Osteoblast (primary cell): Measurements from ENCODE around the gene RPS13. TPM values are rescaled to one million over a fixed set of nuclear protein-coding genes. Genes with fewer than 3 reads are reported as not detected.
"Not testable (repeated sequence)": the region's sequence is repeated elsewhere in the genome, so short reads cannot be mapped to it uniquely, and the experiment has no call there.

ENCODE experiments used
- DNase-seq: peaks from one replicate; pipeline ENCODE4 v3.0.0; 2011; ENCODE audit warnings: low spot score, mixed read lengths; ENCODE audit not compliant: insufficient read length; ENCODE audit errors: missing footprints
- H2AFZ ChIP-seq: 2 replicates; pipeline ENCODE4 v1.6.0; 2011; ENCODE audit warnings: mild to moderate bottlenecking, low read length
- H3K27ac ChIP-seq: 2 replicates; pipeline ENCODE4 v1.5.1; 2011; ENCODE audit warnings: mild to moderate bottlenecking, low read depth, low read length, moderate library complexity
- H3K27me3 ChIP-seq: 2 replicates; pipeline ENCODE4 v1.6.0; 2012; ENCODE audit warnings: mild to moderate bottlenecking, control low read depth, inconsistent platforms, low read length, moderate library complexity; ENCODE audit not compliant: insufficient read depth
- H3K36me3 ChIP-seq: 2 replicates; pipeline ENCODE4 v1.5.1; 2011; ENCODE audit warnings: mild to moderate bottlenecking, low read length, control low read depth, moderate library complexity; ENCODE audit not compliant: insufficient read depth
- H3K4me1 ChIP-seq: 2 replicates; pipeline ENCODE4 v1.5.1; 2011; ENCODE audit warnings: mild to moderate bottlenecking, low read length, control low read depth, moderate library complexity; ENCODE audit not compliant: insufficient read depth
- H3K4me2 ChIP-seq: 2 replicates; pipeline ENCODE4 v1.6.0; 2011; ENCODE audit warnings: mild to moderate bottlenecking, low read length; ENCODE audit not compliant: insufficient read depth
- H3K4me3 ChIP-seq: fragments of 200-600 bp; sonication (generic); 3 replicates; pipeline ENCODE4 v1.5.1; 2012; ENCODE audit warnings: mild to moderate bottlenecking, low read length, inconsistent platforms; ENCODE audit not compliant: insufficient read depth
- H3K79me2 ChIP-seq: 2 replicates; pipeline ENCODE4 v1.6.0; 2012; ENCODE audit warnings: mild to moderate bottlenecking, low read length, control low read depth, inconsistent platforms; ENCODE audit not compliant: insufficient read depth
- H3K9me3 ChIP-seq: 2 replicates; pipeline ENCODE4 v1.5.1; 2011; ENCODE audit warnings: low read depth, low read length, control low read depth
- H4K20me1 ChIP-seq: 2 replicates; pipeline ENCODE4 v1.6.0; 2012; ENCODE audit warnings: mild to moderate bottlenecking, low read length, control low read depth; ENCODE audit not compliant: insufficient read depth
- CTCF ChIP-seq: IDR thresholded peaks from 2 replicates; pipeline ENCODE4 v1.5.1; 2011; ENCODE audit warnings: mild to moderate bottlenecking, low read depth, low read length, moderate library complexity; ENCODE audit errors: extremely low read depth
- total RNA-seq: library from RNA; depleted of rRNA; stranded (reverse); fragments of >200 nt; gene quantifications from 2 replicates; pipeline ENCODE4 v1.2.3, GENCODE V29; 2012

The RPS13 gene
- total RNA-seq, 1 donor, result 793 TPM

GRCh38 chr11:17098038-17098437 is 20.6 kb upstream of the RPS13 start:
- Histone ChIP-seq H3K36me3 (peaks cover 58% of the 10 kb centered on the region), H3K4me1 (no peaks in the 10 kb centered on the region), H3K79me2 (no peaks in the 10 kb centered on the region), H3K4me2 (no peak overlapping the region), H3K9me3 (no peaks in the 10 kb centered on the region), H2AFZ (no peak overlapping the region), H3K4me3 (no peak overlapping the region), H4K20me1 (no peaks in the 10 kb centered on the region), H3K27ac (no peak overlapping the region), H3K27me3 (no peaks in the 10 kb centered on the region)
- TF ChIP-seq CTCF, result no peak
- DNase-seq, result no peak

- not testable (repeated sequence) for H3K9me3 ChIP-seq, H3K4me1 ChIP-seq, H3K4me3 ChIP-seq, H3K27me3 ChIP-seq, H3K27ac ChIP-seq, H3K79me2 ChIP-seq, H4K20me1 ChIP-seq, H2AFZ ChIP-seq, H3K4me2 ChIP-seq, DNase-seq
- peaks cover 30% of the 10 kb centered on the region for H3K36me3 ChIP-seq
Observed at GRCh38 chr11:17085976-17086375, 8.5 kb upstream of the RPS13 start.

- H3K27ac ChIP-seq, result peak overlapping the region; percentile 87
- H3K79me2 ChIP-seq, result peaks cover 28% of the 10 kb centered on the region
- H2AFZ ChIP-seq, result peak overlapping the region; percentile 83
- H3K27me3 ChIP-seq, result no peaks in the 10 kb centered on the region
- no peaks in the 10 kb centered on the region for H3K9me3 ChIP-seq
- H3K4me2 ChIP-seq, result peak overlapping the region; percentile 100
- no peak for DNase-seq
- peaks cover 22% of the 10 kb centered on the region for H4K20me1 ChIP-seq
- H3K4me1 ChIP-seq, result peaks cover 21% of the 10 kb centered on the region
- peak overlapping the region; percentile 79 for H3K4me3 ChIP-seq
- no peak for TF ChIP-seq CTCF
- peaks cover 36% of the 10 kb centered on the region for H3K36me3 ChIP-seq
Observed at GRCh38 chr11:17077240-17077519, 287 bp downstream of the RPS13 start.

GRCh38 chr11:17076517-17077239 is 789 bp downstream of the RPS13 start:
- Histone ChIP-seq H4K20me1 (peaks cover 22% of the 10 kb centered on the region), H3K27ac (peak overlapping the region; percentile 87), H3K9me3 (no peaks in the 10 kb centered on the region), H2AFZ (peak overlapping the region; percentile 83), H3K36me3 (peaks cover 36% of the 10 kb centered on the region), H3K4me3 (peak overlapping the region; percentile 79), H3K79me2 (peaks cover 28% of the 10 kb centered on the region), H3K4me1 (peaks cover 21% of the 10 kb centered on the region), H3K4me2 (peak overlapping the region; percentile 100), H3K27me3 (no peaks in the 10 kb centered on the region)
- no peak for DNase-seq
- no peak for TF ChIP-seq CTCF
